ENCODE results near the gene MMD2.
"Not testable (repeated sequence)": the region's sequence is repeated elsewhere in the genome, so short reads cannot be mapped to it uniquely, and the experiment has no call there.

DNA sequence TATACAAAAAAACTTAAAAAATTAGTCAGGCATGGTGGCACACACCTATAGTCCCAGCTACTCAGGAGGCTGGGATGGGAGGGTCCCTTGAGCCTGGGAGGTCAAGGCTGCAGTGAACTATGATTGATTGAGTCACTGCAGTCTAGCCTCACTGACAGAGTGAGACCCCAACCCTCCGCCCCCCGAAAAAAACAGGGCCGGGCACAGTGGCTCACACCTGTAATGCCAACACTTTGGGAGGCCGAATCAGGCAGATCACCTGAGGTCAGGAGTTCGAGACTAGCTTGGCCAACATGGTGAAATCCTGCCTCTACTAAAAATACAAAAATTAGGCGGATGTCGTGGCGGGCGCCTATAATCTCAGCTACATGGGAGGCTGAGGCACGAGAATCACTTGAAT lies 13.5 kb upstream of the MMD2 start:
- TF ChIP-seq NFYB (CRISPR knock-in tag; conservative IDR thresholded peaks at IDR 0.05; ENCODE audit: low read depth); CTCF (IDR thresholded peaks at IDR 0.05): not testable (repeated sequence)
- TF ChIP-seq, protein P1, sequence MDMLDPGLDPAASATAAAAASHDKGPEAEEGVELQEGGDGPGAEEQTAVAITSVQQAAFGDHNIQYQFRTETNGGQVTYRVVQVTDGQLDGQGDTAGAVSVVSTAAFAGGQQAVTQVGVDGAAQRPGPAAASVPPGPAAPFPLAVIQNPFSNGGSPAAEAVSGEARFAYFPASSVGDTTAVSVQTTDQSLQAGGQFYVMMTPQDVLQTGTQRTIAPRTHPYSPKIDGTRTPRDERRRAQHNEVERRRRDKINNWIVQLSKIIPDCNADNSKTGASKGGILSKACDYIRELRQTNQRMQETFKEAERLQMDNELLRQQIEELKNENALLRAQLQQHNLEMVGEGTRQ (CRISPR knock-in tag; IDR thresholded peaks at IDR 0.05), result not testable (repeated sequence)

All from WTC11 (cell line).